Ramos (cell line): ENCODE results near the gene FRAS1.
"Not testable (repeated sequence)": the region's sequence is repeated elsewhere in the genome, so short reads cannot be mapped to it uniquely, and the experiment has no call there.

Source experiments
- in situ Hi-C: fragments of 300-500 bp; cut with MboI; formaldehyde crosslinking; loops from one replicate; pipeline ENCODE4 v1.14.3; 2022; ENCODE audit warnings: low sequenced_read_pairs; ENCODE audit not compliant: unreplicated experiment

FRAS1 gene

DNA sequence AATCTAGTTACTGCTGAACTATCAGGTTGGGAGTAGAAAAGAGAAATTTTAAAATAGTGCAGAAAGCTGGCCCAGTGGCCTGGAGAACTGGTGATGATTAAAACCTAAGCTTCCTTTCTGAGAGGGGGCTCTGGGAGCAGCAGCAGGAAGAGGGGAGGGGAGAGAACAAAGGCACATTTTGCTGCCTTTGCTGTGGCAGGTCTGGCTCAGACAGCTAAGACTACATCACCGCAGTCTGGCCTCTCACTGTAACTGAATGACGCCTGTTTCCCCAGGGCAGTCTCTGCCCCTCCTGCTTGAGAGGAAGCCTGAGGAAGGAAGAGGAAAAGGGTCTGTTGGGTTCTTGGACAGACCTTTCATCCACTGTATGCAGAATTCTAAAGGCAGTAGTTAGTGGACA lies 148.5 kb downstream of the FRAS1 start:
- in situ Hi-C loops = no loop called here

DNA sequence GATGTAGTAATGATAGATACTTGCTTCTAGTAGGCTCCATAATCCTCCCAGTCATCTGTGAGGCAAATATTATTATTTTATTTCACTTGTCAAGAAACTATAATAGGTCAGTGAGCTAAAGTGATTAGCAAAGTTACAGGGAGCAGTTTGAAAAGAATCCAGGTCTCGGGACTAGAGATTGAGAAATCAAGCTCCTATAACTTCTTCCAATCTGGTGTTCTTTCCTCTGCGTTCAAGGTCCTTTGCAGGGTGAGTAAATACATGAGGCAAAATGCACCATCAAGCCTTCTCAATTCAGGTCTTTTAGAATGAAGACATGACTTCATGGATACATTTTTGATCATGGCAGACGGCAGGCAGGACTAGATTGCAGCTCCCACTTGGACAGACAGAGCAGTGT lies 150.4 kb downstream of the FRAS1 start:
- in situ Hi-C loops = no loop called here

DNA sequence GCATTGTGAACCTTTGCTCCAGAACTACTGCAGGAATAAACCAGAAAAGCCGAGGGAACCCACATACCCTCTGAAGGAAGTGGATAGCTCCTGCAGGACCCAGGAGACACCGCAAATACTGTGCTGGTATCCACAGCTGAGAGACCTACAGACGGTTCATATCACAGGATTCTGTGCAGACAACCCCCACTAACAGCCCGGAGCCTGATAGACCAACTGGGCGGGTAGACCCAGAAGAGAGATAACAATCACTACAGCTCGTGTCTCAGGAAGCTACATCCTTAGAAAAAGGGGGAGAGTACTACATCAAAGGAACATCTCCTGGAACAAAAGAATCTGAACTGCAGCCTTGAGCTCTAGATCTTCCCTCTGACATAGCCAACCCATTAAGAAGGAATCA lies 150.8 kb downstream of the FRAS1 start:
- in situ Hi-C loops = no loop called here

DNA sequence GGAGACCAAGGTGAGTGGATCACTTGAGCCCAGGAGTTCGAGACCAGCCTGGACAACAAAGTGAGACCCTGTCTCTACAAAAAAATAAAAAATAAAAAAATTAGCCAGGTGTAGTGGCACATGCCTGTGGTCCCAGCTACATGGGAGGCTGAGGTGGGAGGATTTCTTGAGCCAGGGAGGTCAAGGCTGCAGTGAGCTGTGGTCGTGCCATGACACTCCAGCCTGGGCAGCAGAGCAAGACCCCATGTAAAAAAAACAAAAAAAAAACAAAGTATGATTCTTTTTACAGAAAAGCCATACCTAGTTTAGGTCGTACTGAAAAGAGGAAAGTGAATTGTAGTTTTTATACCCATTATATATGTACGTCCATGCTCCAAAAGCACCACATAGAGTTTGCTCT lies 151.8 kb downstream of the FRAS1 start:
- in situ Hi-C loops = not testable (repeated sequence)

DNA sequence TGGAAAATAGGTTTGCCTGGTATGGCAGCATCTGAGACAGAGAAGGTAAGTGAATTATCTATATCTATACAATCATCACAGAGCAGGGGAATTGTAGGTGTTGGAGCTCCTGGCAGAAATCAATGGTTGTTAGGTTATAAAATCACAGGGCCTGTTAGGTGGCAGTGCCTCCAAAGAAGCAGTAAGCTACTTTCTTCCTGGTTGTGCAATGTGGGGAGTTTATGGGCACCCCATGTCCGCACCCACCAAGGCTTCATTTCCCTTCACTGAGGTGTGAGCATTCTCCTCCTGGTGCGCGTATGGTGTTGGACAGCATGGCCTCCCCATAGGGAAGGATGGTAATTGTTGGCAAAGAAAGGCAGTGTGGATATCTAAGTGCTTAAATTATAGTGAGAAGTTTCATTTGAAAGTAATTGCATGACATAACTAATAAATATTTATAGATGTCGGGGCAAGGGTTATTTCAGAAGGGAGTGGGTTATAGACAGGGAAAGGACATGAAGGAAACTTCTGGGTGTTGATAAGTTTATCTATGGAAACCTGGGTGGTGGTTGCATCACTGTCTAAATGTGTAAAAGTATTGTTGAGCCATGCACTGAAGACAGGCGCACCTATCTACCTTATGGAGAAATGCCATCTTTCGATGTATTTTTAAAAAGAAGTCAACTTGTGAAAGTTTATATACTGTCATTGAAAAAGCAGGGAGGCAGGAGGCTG lies 153.7 kb downstream of the FRAS1 start:
- in situ Hi-C loops = no loop called here

GRCh38 chr4:78213218-78213617 lies 156.1 kb downstream of the FRAS1 start:
- in situ Hi-C loops = no loop called here

GRCh38 chr4:78214078-78214477 lies 157.0 kb downstream of the FRAS1 start:
- in situ Hi-C loops = no loop called here

GRCh38 chr4:78217557-78217956 lies 160.4 kb downstream of the FRAS1 start:
- in situ Hi-C loops = no loop called here

GRCh38 chr4:78218260-78218659 lies 161.1 kb downstream of the FRAS1 start:
- in situ Hi-C loops = no loop called here

DNA sequence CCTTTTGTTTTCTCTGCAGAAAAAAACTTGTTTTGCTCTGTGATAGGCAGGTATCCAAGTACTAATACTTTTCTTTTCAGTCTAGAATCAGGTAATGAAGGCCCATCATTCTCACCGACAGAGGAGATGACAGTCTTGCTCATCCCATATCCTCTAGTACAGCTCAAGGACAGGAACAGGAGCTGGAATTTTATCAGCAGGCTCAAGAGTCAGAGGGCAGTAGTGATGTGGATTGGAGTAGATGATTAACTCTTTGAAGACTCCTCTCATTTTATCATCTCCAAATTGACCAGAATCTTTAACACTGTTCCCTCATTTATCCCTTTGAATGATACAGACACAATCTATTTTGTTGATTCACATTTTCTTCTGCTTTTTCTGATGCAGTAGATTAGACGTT lies 162.7 kb downstream of the FRAS1 start:
- in situ Hi-C loops = no loop called here

- in situ Hi-C loops = no loop called here
Observed at GRCh38 chr4:78220283-78220682, 163.2 kb downstream of the FRAS1 start.

DNA sequence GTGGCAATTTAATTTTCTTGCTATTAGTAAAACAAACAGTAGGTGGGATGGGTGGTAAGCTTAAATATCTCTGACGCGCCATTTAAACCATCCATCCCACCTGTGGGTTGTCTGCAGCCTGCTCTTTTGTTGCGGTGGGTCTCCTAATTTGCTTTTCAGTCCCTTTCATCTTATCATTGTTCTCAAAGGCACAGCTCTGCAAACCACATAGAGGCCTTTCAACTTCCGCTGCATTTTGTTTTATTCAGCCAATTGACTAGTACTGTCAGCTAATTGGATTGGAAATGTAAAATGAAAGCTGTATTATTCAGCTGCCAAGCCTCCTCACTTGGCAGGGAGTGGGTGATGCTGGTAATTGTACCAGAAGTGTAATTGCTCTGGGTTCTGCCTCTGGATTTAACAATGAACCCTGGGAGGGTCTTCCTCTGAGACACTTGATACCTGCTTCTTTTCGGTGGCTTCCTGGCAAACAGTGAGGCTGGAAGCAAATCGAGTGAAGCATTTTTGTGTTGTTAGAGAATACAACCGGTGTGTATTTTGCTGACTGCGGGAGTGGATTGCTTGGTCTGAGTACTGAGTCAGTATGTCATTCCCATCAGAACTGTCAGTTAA lies 165.6 kb downstream of the FRAS1 start:
- in situ Hi-C loops = no loop called here

GRCh38 chr4:78225236-78225635 lies 168.1 kb downstream of the FRAS1 start:
- in situ Hi-C loops = no loop called here

GRCh38 chr4:78226279-78226678 lies 169.2 kb downstream of the FRAS1 start:
- in situ Hi-C loops = no loop called here

- in situ Hi-C loops = no loop called here
Observed at GRCh38 chr4:78227411-78228057, 170.4 kb downstream of the FRAS1 start.

DNA sequence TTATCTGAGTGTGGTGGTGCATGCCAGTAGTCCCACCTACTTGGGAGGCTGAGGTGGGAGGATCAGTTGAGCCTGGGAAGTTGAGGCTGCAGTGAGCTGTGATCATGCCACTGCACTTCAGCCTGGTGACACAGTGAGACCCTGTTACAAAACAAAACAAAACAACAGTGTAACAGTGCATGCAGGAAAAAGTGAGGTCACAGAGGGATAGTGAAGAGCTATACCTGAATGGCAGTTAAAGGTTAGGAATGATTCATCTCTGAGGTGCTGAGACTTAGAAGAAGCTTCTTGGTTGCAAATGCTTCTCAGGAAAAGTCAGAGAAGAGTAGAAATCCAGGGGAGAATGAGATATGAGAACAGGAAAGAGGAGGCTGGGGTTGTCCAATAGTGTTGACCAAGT lies 178.7 kb downstream of the FRAS1 start:
- in situ Hi-C loops = no loop called here

- in situ Hi-C loops = no loop called here
Observed at GRCh38 chr4:78237360-78237759, 180.2 kb downstream of the FRAS1 start.

DNA sequence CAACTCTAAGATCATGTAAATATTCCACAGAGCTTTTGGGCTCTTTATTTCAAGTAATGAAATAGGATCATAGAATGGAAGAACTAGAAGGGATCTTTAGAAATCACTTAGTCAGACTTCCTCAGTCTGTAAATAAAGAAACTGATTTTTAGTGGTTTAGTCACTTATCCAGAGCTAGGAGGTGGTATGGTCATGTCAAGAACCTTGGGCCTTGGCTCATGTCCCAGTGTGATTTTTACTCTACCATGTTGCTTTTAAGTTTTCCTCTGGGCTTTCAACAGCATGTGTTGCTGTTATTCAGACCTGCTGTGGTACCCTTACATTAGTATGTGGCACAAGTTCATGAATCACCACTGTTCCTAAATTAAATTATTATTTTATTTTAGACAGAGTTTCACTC lies 184.9 kb downstream of the FRAS1 start:
- in situ Hi-C loops = no loop called here

DNA sequence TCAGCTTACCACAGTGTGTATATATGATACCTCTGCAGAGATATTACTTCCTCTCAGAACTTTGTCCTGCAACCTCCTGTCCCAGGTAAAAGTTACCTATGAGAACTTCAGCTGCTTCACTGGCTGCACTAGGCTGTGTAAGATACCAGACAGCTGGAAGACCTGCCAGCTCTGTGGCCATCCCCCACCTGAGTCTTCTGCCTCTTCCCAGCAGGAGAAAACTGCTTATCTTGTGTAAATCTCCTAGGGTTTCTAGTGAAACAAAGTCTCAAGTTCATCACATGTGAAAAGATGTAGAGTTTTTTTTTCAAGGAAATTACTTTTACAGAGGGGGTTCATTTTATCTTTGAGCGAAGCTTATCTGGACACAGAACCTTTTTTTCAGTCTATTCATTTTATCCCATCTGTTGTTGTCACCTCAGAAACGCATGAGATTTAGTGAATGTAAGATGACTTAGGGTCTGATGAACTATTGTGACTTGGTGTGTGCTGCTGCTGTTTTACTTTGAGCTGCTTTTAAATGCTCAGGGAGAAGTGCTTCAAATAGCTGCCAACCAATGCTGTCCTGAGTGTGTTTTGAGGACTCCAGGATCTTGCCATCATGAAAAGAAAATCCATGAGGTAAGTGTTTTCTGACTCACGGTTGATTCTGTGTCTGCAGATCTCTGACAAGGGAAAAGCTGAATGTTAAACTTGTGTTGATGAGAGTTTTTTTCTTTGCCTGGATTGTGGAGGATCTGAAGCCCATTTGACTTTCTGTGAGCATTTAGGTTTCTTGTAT lies 187.8 kb downstream of the FRAS1 start:
- in situ Hi-C loops = no loop called here

DNA sequence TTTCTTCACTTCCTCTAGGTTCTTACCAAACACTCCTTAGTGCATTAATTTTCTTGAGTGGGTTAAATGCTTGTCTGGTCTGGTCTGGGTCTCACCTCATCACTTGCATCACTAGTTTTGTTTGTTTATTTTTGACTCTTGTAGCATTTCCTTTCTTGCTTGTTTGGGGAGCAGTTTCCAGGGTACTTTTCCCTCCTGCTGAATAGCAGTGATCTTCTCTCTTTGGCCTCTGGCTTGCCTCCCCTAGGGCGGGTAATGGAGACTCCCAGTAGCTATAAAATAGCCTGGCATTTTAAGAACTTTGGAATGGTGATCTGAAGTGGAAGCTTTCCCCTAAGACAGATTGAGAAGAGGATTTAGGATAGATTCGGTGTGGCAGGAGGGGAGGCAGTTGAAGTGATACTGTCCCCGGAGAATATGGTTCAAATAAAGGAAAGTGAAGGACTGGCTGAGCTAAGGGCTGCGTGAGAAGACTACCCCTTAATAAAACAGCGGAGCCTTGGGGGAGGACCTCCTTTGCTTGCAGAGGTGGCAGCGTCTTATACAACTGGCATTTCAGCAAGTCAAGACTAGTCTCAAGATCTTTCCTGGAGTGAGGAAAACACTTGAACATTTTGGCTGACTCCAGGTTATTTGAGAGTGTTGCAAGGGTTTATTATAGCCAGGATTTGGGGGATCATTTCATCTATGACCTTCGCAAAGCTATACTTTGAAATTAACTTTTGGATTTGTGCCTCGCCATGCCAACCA lies 190.6 kb downstream of the FRAS1 start:
- in situ Hi-C loops = no loop called here
